Fibroblast of skin of left biceps (primary cell): Measurements from ENCODE around the gene MFAP4.

Experiments
- DNase-seq, 2 experiments: peaks; one replicate each; pipeline ENCODE4 v3.0.0-alpha.2; 2013; ENCODE audit warnings: low read depth in 2 of 2

The MFAP4 gene

GRCh38 chr17:19410091-19410490, 23.1 kb upstream of the MFAP4 start:
- DNase-seq, result no peak

DNA sequence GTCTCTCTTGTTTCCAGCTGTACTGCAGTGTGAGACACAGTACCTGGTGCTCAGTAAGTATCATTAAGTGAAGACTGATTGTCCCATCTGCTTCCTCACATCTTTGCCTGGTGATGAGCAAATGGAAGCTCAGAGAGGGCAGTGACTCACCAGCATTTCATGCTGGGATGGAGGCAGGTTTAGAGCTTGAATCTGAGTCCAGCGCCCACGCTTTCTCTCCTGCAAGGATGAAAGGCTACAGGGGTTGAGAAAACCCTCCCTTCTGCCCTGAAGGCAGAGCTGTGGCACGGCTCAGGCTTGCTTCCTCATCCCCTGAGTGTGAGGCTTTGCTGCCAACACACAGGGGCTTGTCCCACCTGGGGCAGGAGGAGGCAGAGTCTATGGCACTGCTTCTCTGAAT, 22.5 kb upstream of the MFAP4 start:
- DNase-seq, result no peak

DNA sequence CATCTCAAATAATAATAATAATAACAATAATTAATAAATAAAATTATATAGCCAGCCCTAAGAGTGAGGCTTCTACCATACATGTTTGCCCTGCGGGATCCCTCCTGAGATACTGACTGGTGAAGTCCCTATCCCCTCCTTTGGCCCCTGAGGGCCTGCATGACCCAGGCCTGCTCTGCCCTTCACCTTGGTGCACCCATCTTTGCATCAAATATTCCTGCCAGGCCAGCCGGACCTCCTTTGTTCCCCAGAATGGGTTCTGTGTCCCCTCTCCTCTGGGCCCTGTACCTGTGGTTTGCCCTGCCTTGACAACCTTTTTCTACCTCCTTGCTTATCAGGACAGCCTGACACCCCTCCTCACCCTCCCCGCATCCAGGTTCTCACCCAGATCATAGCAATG, 22.1 kb upstream of the MFAP4 start:
- DNase-seq, result no peak

GRCh38 chr17:19408346-19408710, 21.3 kb upstream of the MFAP4 start:
- no peak for DNase-seq

GRCh38 chr17:19407601-19408345, 20.8 kb upstream of the MFAP4 start:
- DNase-seq, result no peak

- no peak for DNase-seq
Observed at GRCh38 chr17:19405114-19405513, 18.1 kb upstream of the MFAP4 start.

- no peak for DNase-seq
Observed at GRCh38 chr17:19404264-19404663, 17.3 kb upstream of the MFAP4 start.

DNA sequence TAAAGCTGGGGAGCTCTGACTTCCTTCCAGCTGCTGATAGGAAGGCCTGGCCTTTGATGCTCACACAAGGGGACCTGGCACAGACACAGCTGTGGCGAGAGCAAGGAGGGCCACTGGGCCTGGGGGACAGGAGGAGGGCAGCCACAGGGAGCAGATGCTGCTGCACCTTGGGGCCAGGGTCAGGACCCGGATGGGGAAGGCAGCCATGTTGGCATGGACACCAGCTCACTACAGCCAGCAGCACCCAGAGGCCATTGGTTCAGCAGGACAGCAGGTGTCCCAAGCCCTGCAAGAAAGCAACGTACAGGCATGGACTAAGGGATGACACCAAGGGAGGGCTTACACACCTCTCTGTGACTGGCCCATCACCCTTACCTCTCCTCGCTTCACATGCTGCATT, 16.0 kb upstream of the MFAP4 start:
- DNase-seq, result no peak

GRCh38 chr17:19402171-19402570, 15.2 kb upstream of the MFAP4 start:
- no peak for DNase-seq

- no peak for DNase-seq
Observed at GRCh38 chr17:19401321-19402010, 14.5 kb upstream of the MFAP4 start.

DNA sequence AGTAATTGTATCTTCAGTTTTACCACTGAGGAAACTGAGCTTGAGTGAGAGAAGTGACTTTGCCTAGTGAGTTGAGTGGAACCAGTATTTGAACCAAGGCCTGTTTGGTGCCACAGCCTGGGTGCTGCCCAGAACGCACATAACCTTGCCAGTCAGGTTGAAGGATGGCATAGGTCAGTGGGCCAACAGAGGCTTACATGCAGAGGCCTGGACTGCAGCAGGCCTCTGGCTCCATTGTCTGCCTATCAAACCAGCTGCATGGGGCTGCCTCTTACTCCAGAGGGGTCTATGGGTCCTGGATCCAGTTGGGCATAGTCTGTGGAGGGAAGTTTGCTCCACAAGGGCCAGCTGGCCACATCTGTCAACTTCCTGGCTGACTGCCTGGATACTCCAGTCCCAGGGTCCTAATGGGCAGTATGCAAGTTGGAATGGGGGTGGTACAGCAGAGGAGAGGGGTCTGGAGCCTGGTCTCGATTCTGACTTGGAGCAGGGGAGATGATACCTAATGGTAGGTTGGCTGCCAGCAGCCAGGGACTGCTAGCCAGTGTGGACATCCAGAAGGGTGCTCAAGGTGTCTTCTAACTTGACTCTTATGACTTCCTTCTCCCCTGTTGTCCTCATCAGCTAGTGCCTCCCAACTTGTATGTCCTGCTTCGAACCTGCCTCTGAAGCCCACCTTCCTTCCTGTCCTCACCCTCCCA, 12.9 kb upstream of the MFAP4 start:
- no peak for DNase-seq

- DNase-seq, result no peak
Observed at GRCh38 chr17:19398301-19399181, 11.6 kb upstream of the MFAP4 start.

GRCh38 chr17:19397556-19398041, 10.6 kb upstream of the MFAP4 start:
- DNase-seq, result no peak

GRCh38 chr17:19392303-19392702, 5.3 kb upstream of the MFAP4 start:
- DNase-seq, result no peak

DNA sequence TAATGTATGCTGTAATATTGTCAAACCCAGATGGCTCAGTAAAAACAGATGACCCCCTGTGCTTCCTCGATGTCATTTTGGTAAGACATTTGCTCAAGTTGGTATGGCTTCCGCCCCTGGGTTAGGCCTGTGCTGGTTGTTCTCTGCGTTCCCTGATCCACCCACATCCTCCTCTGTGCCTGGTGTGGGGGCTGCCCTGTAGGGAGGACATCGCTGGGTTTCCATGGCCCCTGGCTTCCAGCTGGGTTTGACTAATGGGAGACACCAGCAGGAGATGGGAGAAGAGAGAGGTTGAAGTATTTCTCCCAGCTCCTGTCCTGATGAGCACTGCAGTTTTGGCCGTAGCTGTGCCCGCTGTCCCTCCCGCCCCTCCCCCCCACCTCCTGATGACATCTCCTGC, 4.4 kb upstream of the MFAP4 start:
- DNase-seq, result no peak

GRCh38 chr17:19390951-19391350, 4.0 kb upstream of the MFAP4 start:
- DNase-seq, result no peak

DNA sequence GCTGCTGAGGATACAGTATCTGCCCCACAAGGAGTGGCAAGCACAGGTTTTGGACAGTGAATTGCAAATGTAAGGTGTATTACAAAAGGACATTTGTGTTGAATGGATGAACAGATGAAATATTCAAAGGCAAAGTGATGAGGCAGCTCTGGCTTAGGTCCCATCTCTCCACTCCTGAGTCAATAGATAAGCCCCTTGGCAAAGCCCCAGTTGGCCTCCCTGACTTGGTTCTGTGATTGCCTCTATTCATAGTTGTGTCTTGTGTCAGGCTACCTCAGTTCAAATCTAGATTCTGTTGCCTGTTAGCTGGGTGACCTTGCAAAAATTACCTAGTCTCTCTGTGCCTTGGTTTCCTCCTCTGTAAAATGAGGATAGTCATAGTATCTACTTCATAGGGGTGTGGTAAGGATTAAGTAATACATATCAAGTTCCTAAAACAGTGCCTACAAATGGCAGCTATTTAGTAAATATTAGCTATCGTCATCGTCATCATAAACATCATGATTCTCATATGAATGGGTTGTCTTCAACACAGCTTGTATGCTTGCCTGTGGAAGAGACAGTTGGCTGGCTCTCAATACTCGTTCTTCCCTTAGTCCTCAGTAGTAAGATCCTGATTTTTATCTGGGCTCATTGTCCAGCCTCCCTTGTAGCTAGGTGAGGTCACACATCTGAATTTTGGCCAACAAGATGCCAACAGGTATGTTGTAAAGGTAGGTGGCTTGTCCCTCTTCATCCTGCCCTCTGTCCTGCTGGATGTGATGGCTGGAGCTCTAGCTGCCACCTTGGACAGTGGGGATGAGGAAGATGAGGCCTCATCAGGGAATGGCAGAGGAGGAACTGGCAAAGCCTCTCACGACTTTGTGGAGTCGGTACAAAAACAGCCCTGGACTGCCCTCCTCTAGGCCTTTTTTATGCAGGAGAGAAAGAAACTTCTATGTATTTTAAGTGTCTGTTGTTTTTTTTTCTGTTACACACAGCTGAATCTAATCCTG, 2.1 kb upstream of the MFAP4 start:
- DNase-seq, result no peak

DNA sequence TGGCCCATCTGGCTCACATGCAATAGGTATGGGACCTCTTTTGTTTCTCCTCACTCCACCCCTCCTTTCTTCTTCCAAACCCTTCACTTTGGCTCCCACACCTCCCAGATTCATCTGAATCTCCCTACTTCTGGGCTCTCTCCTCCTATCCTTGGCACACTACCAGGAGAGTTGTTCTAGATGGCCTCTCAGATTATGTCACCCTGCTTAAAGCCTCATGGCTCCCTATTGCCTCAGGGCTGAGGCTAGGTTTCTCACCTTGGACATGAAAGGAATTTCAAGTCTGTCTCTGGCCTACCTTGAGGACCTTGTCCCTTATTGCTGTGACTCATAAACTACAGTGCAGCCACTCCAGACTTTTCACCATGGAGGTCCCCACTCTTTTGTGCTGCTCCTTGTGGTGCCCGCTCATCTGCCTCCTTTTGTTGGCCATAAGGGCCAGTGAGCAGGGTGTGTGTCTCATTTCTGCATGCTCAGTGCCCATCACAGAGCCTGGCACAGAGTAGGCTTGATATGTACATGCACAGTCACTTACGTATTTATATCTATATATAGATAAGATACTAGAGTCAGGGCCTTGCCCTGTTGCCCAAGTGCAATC, 1.0 kb upstream of the MFAP4 start:
- peak; percentile 79 to 80 for DNase-seq

- DNase-seq, result peak in 1 of 2 experiments; percentile 38
Observed at GRCh38 chr17:19386051-19386929, 700 bp downstream of the MFAP4 start.
